OCI-M2 (cell line): ENCODE data around the gene UTP20.
"Not testable (repeated sequence)": the region's sequence is repeated elsewhere in the genome, so short reads cannot be mapped to it uniquely, and the experiment has no call there.

Source experiments
- DNase-seq: peaks from one replicate; lab custom pipeline; 2025; ENCODE audit not compliant: unreplicated experiment; lab: John Stamatoyannopoulos, UW

The UTP20 gene

GRCh38 chr12:101325590-101325989 lies 45.7 kb downstream of the UTP20 start:
- DNase-seq, result no peak

DNA sequence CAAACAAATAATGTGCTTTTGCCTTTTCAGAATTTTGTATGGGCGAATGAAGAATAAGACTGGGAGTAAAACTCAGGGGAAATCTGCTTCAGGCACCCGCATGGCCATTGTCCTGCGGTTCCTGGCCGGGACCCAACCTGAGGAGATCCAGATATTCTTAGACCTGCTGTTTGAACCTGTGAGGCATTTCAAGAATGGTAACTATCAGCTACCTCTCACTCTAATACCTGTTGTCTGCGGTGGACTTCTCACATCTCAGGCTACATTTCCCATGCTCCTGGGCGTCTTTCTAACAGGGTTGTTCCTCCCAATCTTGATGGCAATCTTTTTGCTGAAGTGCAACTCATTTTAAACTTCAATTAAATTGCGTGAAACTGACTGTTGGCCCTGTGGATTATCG lies 47.1 kb downstream of the UTP20 start:
- no peak for DNase-seq

GRCh38 chr12:101327546-101327945 lies 47.6 kb downstream of the UTP20 start:
- no peak for DNase-seq

GRCh38 chr12:101328917-101329316 lies 49.0 kb downstream of the UTP20 start:
- no peak for DNase-seq

- DNase-seq, result no peak
Observed at GRCh38 chr12:101330631-101331030, 50.7 kb downstream of the UTP20 start.

- no peak for DNase-seq
Observed at GRCh38 chr12:101336437-101336836, 56.5 kb downstream of the UTP20 start.

GRCh38 chr12:101338087-101338486 lies 58.2 kb downstream of the UTP20 start:
- DNase-seq, result no peak

DNA sequence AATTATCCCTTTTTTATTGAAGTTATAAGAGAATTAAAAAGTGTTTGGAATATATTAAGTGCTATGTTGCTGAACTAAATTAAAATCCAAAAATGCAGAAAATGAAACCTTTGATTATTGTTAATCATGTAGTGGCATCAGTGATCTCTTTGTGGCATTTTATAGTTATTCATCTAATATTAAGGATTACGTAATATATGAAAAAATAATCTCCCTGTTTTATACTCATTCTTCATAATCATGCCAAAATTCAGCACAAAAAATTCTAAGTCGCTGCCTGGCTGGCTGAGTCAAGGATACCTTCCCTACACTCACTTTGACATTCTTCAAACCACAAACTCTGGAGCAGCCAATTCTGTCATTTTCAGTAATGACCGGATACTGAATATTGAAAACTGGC lies 64.0 kb downstream of the UTP20 start:
- DNase-seq, result no peak

- no peak for DNase-seq
Observed at GRCh38 chr12:101351682-101352081, 71.8 kb downstream of the UTP20 start.

DNA sequence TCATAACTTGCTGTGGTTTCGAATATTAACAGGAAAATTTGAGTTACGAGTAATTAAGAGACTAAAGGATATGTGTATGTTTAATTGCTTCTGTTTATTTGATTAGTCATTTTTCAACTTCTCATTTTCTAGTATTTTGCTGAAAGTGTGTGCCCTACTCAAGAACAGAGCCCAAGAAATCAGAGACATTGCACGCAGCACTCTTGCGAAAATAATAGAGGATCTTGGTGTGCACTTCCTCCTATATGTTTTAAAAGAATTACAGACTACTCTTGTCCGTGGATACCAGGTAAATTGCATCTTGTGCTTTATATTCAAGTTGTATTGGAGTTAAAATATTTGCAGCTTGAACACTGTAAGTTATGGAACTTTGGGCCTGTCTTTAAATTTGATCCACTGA lies 76.9 kb downstream of the UTP20 start:
- no peak for DNase-seq

DNA sequence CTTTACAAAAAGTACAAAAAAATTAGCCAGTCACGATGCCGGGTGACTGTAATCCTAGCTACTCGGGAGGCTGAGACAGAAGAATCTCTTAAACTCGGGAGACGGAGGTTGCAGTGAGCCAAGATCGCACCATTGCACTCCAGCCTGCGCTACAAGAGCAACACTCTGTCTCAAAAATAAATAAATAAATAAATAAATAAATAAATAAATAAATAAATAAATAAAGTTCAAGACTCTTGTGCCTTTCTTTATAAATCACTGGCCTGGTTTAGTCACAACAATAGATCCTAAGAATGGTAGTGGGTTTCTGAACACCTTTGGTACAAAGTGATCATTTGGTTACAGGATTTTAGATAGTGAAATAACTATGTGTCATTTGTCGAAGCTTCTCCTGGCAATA lies 81.5 kb downstream of the UTP20 start:
- DNase-seq, result no peak

- no peak for DNase-seq
Observed at GRCh38 chr12:101368016-101368415, 88.1 kb downstream of the UTP20 start.

DNA sequence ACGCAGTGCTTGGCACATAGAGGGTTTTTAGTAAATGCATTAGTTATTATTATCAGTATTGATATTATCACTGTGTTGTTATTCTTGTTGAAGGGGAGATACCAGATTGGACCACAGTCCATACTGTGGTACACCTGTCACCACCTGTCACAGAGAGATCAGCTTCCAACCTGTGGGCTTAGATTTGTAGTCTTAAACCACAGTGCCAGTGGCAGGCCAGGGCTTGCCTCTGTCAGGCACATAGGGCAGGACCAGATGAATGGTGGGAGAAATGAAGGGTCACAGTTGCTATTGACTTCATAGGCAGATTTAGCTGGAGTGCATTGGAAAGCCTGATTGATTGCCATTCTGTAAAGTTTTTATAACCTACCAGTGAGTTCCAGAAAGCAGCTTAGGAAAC lies 92.5 kb downstream of the UTP20 start:
- DNase-seq, result no peak

DNA sequence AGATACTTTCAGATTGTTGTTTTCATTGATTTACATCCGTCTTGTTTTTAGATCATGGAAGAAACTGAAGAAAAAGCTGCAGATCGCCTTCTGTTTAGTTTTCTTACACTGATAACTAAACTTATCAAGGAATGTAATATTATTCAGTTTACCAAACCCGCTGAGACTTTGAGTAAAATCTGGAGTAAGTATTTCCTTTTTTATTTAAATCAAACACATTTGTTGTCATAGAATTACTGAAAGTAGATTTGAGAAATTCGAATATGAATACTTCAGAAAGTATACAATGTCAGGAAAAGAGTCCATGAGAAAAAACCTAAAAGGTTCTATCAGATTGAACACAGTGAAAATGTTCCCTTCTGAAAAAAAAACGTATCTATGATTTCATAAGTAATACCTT lies 95.7 kb downstream of the UTP20 start:
- DNase-seq, result no peak

DNA sequence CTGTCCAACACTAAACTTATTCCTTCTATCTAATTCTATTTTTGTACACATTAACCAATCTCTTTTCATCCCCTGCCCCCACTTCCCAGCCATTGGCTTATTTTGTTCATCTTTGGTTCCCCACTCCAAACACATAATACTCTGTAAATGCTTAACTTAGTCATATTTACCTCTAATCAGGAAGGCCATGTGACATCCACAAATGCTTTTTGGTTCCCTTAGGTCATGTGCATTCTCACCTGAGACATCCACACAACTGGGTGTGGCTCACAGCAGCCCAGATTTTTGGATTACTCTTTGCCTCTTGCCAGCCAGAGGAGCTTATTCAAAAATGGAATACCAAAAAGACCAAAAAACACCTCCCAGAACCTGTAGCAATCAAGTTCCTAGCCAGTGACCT lies 99.2 kb downstream of the UTP20 start:
- DNase-seq, result no peak

DNA sequence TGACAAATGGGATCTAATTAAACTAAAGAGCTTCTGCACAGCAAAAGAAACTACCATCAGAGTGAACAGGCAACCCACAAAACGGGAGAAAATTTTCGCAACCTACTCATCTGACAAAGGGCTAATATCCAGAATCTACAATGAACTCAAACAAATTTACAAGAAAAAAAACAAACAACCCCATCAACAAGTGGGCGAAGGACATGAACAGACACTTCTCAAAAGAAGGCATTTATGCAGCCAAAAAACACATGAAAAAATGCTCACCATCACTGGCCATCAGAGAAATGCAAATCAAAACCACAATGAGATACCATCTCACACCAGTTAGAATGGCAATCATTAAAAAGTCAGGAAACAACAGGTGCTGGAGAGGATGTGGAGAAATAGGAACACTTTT lies 111.3 kb downstream of the UTP20 start:
- not testable (repeated sequence) for DNase-seq

- no peak for DNase-seq
Observed at GRCh38 chr12:101407049-101407435, 127.1 kb downstream of the UTP20 start.

DNA sequence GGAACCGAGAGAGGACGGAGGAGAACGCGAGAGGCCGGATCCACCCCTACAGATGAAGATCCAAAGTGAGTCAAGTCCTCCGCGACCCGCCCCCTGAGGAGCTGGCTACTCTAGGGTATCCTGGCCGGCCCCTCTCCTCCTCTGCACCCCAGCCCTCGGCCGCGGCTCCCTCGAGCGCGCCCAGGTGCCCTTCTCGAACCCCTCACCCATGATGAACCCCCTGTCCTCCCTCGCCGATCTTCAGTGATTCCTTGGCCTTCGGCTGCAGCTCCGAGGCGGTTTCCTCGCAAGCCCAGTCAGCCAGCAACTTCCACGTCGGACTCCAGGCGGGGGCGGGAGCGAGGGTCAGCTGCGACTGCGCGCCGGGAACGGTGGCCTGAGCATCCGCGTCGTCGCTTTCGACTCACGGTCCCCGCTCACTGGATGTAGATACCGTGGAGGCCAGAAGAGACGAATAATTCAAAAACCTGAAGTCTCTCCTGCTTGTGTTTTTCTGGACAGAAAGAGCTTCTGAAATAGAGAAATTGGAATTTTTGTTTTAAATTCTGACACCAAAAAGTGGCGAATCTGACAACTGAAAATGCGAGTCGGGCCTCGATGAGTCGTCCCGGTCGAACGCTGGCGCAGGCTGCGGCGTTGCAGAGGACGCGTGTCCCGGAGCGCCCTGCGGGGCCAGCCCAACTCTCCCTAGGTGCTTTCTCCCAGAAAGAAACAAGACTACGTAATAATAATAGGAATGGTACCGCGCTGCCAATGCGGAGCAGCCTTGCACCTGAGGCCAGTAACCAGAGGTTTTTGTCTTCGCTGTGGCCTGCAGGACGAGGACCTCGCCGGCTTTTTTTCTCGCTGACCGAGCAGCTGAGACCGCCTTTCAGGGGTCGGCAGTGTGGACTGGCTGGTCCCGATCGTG lies 127.8 kb downstream of the UTP20 start, which contains the start of gene ARL1:
Gene ARL1, minus strand, starts transcription at position 337 of the 910 bp plus-strand sequence. Its CDS starts 127 bp downstream, at position 210.
- peak; percentile 18 for DNase-seq

DNA sequence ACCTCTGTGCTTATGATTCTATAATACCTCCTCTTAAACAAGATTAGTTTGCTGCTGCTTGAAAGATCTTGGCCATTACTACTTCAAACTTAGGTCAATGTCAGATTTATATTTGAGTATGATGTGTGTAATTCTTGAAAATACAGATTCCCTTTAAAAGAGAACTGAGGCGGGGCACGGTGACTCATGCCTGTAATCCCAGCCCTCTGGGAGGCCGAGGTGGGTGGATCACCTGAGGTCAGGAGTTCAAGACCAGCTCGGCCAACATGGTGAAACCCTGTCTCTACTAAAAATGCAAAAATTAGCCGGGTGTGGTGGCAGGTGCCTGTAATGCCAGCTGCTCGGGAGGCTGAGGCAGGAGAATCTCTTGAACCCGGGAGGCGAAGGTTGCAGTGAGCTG lies 130.3 kb downstream of the UTP20 start:
- DNase-seq, result not testable (repeated sequence)

DNA sequence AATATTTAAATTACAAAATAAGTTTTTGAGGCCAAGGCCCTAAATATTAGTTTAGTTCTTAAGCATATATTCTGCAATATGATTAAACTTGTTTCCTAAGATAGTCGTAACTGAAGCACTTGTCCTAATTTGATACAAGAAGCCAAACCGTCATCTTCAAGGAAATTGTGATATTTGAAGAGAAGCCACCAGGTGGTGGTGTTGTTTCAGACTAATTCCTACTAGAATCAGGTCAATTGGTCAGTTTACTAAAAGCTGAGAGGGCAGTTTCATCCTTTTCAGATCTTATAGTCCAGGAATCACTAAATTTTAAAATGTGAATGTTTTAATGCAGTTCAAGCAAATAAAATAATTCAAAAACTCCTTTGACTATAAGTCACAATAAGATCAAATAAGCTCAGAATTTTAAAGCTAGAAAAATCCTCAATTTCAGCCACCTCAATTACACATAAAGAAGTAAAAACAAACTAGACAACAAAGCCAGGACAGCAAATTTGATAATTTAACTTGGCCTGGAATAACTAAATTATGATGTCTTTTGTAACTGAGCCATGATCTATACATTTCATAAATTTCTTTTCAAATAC lies 134.7 kb downstream of the UTP20 start:
- peak; percentile 34 for DNase-seq

- DNase-seq, result no peak
Observed at GRCh38 chr12:101415228-101415627, 135.3 kb downstream of the UTP20 start.

GRCh38 chr12:101422066-101422465 lies 142.2 kb downstream of the UTP20 start:
- DNase-seq, result not testable (repeated sequence)
